Fibroblast of the conjunctiva (primary cell): ENCODE results near the gene AXIN2.
"Not testable (repeated sequence)": the region's sequence is repeated elsewhere in the genome, so short reads cannot be mapped to it uniquely, and the experiment has no call there.

Source experiments
- DNase-seq: peaks from one replicate; pipeline ENCODE4 v3.0.0-alpha.2; 2010; ENCODE audit warnings: low read depth

AXIN2 gene

GRCh38 chr17:65537845-65538674 is 23.4 kb downstream of the AXIN2 start:
- DNase-seq, result no peak

- no peak for DNase-seq
Measured at GRCh38 chr17:65537343-65537844, 24.1 kb downstream of the AXIN2 start.

- DNase-seq, result no peak
Measured at GRCh38 chr17:65536573-65537342, 24.7 kb downstream of the AXIN2 start.

- DNase-seq, result no peak
Measured at GRCh38 chr17:65535777-65536572, 25.5 kb downstream of the AXIN2 start.

GRCh38 chr17:65533852-65534457 is 27.5 kb downstream of the AXIN2 start:
- DNase-seq, result no peak

- DNase-seq, result no peak
Measured at GRCh38 chr17:65533056-65533745, 28.2 kb downstream of the AXIN2 start.

- peak; percentile 41 for DNase-seq
Measured at GRCh38 chr17:65532101-65532890, 29.2 kb downstream of the AXIN2 start.

- peak; percentile 59 for DNase-seq
Measured at GRCh38 chr17:65531256-65532100, 30.0 kb downstream of the AXIN2 start.

GRCh38 chr17:65530523-65531255 is 30.8 kb downstream of the AXIN2 start:
- no peak for DNase-seq

GRCh38 chr17:65529761-65530522 is 31.5 kb downstream of the AXIN2 start:
- no peak for DNase-seq

- DNase-seq, result no peak
Measured at GRCh38 chr17:65529040-65529633, 32.3 kb downstream of the AXIN2 start.

- DNase-seq, result no peak
Measured at GRCh38 chr17:65527857-65528591, 33.4 kb downstream of the AXIN2 start.

- no peak for DNase-seq
Measured at GRCh38 chr17:65527381-65527780, 34.1 kb downstream of the AXIN2 start.

- not testable (repeated sequence) for DNase-seq
Measured at GRCh38 chr17:65526854-65527253, 34.6 kb downstream of the AXIN2 start.

- no peak for DNase-seq
Measured at GRCh38 chr17:65523853-65524664, 37.4 kb downstream of the AXIN2 start.

- DNase-seq, result no peak
Measured at GRCh38 chr17:65523411-65523810, 38.0 kb downstream of the AXIN2 start.
